ENCODE measurements around the gene TMBIM6. TPM values are rescaled to one million over a fixed set of nuclear protein-coding genes. Genes with fewer than 3 reads are reported as not detected.

Gene TMBIM6
- total and polyA plus RNA-seq, 2 experiments from 2014 or later = 510 to 891 TPM

GRCh38 chr12:49697808-49698207 is 43.5 kb upstream of the TMBIM6 start:
- Histone ChIP-seq H3K79me2 (ENCODE audit: insufficient read depth) (peaks cover 96% of the 10 kb centered on the region), H3K27ac (peak overlapping the region; percentile 86; the same call in 1 of the 2 replicates), H3K9ac (no peak overlapping the region), H2AFZ (no peak overlapping the region), H4K20me1 (ENCODE audit: insufficient read depth) (no peaks in the 10 kb centered on the region), H3K4me1 (ENCODE audit: insufficient read depth) (peaks cover 36% of the 10 kb centered on the region), H3K27me3 (replicated peaks; ENCODE audit: insufficient read depth) (no peaks in the 10 kb centered on the region), H3K9me2 (ENCODE audit: insufficient read depth) (no peaks in the 10 kb centered on the region), H3K9me3 (ENCODE audit: low read depth) (no peaks in the 10 kb centered on the region), H3F3A (ENCODE audit: insufficient read depth) (peaks cover 34% of the 10 kb centered on the region), H3K4me2 (ENCODE audit: unreplicated experiment) (no peak overlapping the region), H3K36me3 (ENCODE audit: low read depth) (no peaks in the 10 kb centered on the region), H3K4me3 (no peak overlapping the region)
- DNase-seq = no peak
- 96 to 97% methylated on average over 4 of the region's 4 CpGs for WGBS, 2 experiments (ENCODE audit: low coverage in 1 of 2, low lambda C conversion rate in 2 of 2, missing lambda C conversion rate in 2 of 2)
- in situ Hi-C loops (cut with MboI) = no loop called here
- TF ChIP-seq EZH2 (IDR thresholded peaks at IDR 0.05; ENCODE audit: insufficient read depth, poor library complexity, severe bottlenecking) (no peak), EZH2phosphoT487 (IDR thresholded peaks at IDR 0.05; ENCODE audit: insufficient read depth, low read depth) (no peak)

GRCh38 chr12:49698619-49699545 is 42.5 kb upstream of the TMBIM6 start:
- Histone ChIP-seq H3K79me2 (ENCODE audit: insufficient read depth) (peaks cover 96% of the 10 kb centered on the region), H3K9ac (peak overlapping the region; percentile 66), H3K36me3 (ENCODE audit: low read depth) (no peaks in the 10 kb centered on the region), H3K9me3 (ENCODE audit: low read depth) (no peaks in the 10 kb centered on the region), H3K27me3 (replicated peaks; ENCODE audit: insufficient read depth) (no peaks in the 10 kb centered on the region), H3K4me3 (peak overlapping the region; percentile 32; the same call in 1 of the 2 replicates), H4K20me1 (ENCODE audit: insufficient read depth) (no peaks in the 10 kb centered on the region), H3K27ac (peak overlapping the region; percentile 86), H3K4me2 (ENCODE audit: unreplicated experiment) (peak overlapping the region; percentile 50), H3K4me1 (ENCODE audit: insufficient read depth) (peaks cover 46% of the 10 kb centered on the region), H3K9me2 (ENCODE audit: insufficient read depth) (no peaks in the 10 kb centered on the region), H3F3A (ENCODE audit: insufficient read depth) (peaks cover 43% of the 10 kb centered on the region), H2AFZ (no peak overlapping the region)
- DNase-seq = peak; percentile 78
- no peak for TF ChIP-seq EZH2 (IDR thresholded peaks at IDR 0.05; ENCODE audit: insufficient read depth, poor library complexity, severe bottlenecking)
- TF ChIP-seq EZH2phosphoT487 (IDR thresholded peaks at IDR 0.05; ENCODE audit: insufficient read depth, low read depth) = no peak
- WGBS, 2 experiments (ENCODE audit: low coverage in 1 of 2, low lambda C conversion rate in 2 of 2, missing lambda C conversion rate in 2 of 2) = 45 to 49% methylated on average over 8 of the region's 8 CpGs
- in situ Hi-C loops (cut with MboI) = no loop called here

- Histone ChIP-seq H3K4me3 (no peak overlapping the region), H3K4me1 (ENCODE audit: insufficient read depth) (peaks cover 62% of the 10 kb centered on the region), H3K27me3 (replicated peaks; ENCODE audit: insufficient read depth) (no peaks in the 10 kb centered on the region), H3K9ac (no peak overlapping the region), H2AFZ (no peak overlapping the region), H3K9me2 (ENCODE audit: insufficient read depth) (no peaks in the 10 kb centered on the region), H3K27ac (no peak overlapping the region), H3K4me2 (ENCODE audit: unreplicated experiment) (no peak overlapping the region), H3F3A (ENCODE audit: insufficient read depth) (peaks cover 64% of the 10 kb centered on the region), H3K36me3 (ENCODE audit: low read depth) (no peaks in the 10 kb centered on the region), H3K79me2 (ENCODE audit: insufficient read depth) (peaks cover 93% of the 10 kb centered on the region), H4K20me1 (ENCODE audit: insufficient read depth) (no peaks in the 10 kb centered on the region), H3K9me3 (ENCODE audit: low read depth) (no peaks in the 10 kb centered on the region)
- in situ Hi-C loops (cut with MboI) = no loop called here
- WGBS, 2 experiments (ENCODE audit: low coverage in 1 of 2, low lambda C conversion rate in 2 of 2, missing lambda C conversion rate in 2 of 2) = 89 to 95% methylated on average over 3 of the region's 3 CpGs
- TF ChIP-seq EZH2phosphoT487 (IDR thresholded peaks at IDR 0.05; ENCODE audit: insufficient read depth, low read depth) (no peak), EZH2 (IDR thresholded peaks at IDR 0.05; ENCODE audit: insufficient read depth, poor library complexity, severe bottlenecking) (no peak)
- no peak for DNase-seq
Observed at GRCh38 chr12:49702009-49702408, 39.3 kb upstream of the TMBIM6 start.

- H3K27ac ChIP-seq = peak overlapping the region; percentile 76; the same call in 1 of the 2 replicates
Observed at GRCh38 chr12:49702676-49703215, 38.6 kb upstream of the TMBIM6 start.

More at GRCh38 chr12:49702676-49703215, 38.6 kb upstream of the TMBIM6 start:
- Histone ChIP-seq H3K9me2 (ENCODE audit: insufficient read depth) (no peaks in the 10 kb centered on the region), H3K9ac (no peak overlapping the region), H3K4me2 (ENCODE audit: unreplicated experiment) (no peak overlapping the region), H2AFZ (no peak overlapping the region), H4K20me1 (ENCODE audit: insufficient read depth) (no peaks in the 10 kb centered on the region), H3F3A (ENCODE audit: insufficient read depth) (peaks cover 62% of the 10 kb centered on the region), H3K79me2 (ENCODE audit: insufficient read depth) (peaks cover 86% of the 10 kb centered on the region), H3K9me3 (ENCODE audit: low read depth) (no peaks in the 10 kb centered on the region), H3K27me3 (replicated peaks; ENCODE audit: insufficient read depth) (no peaks in the 10 kb centered on the region), H3K36me3 (ENCODE audit: low read depth) (no peaks in the 10 kb centered on the region), H3K4me3 (no peak overlapping the region), H3K4me1 (ENCODE audit: insufficient read depth) (peaks cover 62% of the 10 kb centered on the region)
- TF ChIP-seq EZH2phosphoT487 (IDR thresholded peaks at IDR 0.05; ENCODE audit: insufficient read depth, low read depth) = no peak
- TF ChIP-seq EZH2 (IDR thresholded peaks at IDR 0.05; ENCODE audit: insufficient read depth, poor library complexity, severe bottlenecking) = no peak
- in situ Hi-C loops (cut with MboI) = no loop called here
- DNase-seq = no peak

Measured in GM23248 (cell line).